Posterior vena cava (tissue), 2 donors: Measurements from ENCODE around the gene CYSRT1. TPM values are rescaled to one million over a fixed set of nuclear protein-coding genes. Genes with fewer than 3 reads are reported as not detected.

Experiments
- DNase-seq: peaks from one replicate; pipeline ENCODE4 v3.0.0-alpha.2; 2020; ENCODE audit warnings: low spot score
- intact Hi-C, 2 donors: fragments of 100-400 bp; cut with DNase I; formaldehyde crosslinking; loops; one replicate each; pipeline versions ENCODE4 v1.14.1 to v1.14.2; 2022 to 2023
- total RNA-seq, 2 donors: library from RNA; stranded (reverse); fragmentation: NEBNext Ultra II Directional; extraction: Animal tissue kit (Norgen Biotek cat#: 25700); gene quantifications; one replicate each; pipeline ENCODE4 v1.2.1, GENCODE V29; 2021
- donor health status: DM: yes; HTN: yes; CAD: no.
- donor health status: DM: yes; HTN: yes; CAD: no.

The CYSRT1 gene
- total RNA-seq, 2 donors from 2014 or later: 0.32 TPM; not detected in 1

DNA sequence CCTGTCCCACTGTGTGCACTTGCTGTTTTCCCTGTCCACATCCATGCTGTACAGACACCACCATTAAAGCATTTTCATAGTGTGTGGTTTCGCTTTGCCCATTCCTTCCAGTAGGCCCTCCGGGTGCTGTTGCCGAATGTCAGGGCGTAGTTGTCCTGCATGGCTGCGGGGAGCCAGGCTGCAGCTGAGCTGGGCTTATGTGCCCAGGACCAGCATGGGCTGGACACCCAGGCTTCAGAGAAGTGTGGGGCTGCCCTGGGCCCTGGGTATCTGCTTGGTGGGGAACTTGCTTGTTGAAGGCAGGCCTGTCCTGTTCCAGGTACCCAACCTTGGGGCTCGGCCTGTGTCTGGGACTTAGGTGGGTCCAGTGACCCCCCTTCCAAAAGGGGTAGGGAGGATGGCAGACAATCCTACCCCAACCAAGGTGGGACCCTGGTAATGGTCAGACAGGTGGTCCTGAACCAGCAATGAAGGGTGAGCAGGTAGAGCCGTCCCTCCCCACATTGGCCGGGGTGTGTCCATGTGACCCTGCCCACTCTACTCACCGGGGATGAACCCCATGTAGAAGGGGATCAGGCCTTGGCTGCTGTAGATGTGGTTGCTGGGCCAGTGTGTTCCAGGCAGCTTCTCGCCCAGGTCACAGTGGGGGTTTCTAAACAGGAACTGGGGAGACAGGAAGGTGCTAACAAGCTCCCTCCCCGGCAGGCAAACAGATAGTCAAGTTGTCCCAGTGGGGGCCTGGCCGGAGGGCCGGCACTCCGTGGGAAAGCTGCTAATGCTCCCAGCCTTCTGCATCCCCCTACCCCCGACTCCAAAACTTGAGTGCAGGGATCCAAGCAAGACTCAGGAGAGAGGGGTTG, 18.9 kb downstream of the CYSRT1 start:
- no peak for DNase-seq
- intact Hi-C loops: no loop called here

DNA sequence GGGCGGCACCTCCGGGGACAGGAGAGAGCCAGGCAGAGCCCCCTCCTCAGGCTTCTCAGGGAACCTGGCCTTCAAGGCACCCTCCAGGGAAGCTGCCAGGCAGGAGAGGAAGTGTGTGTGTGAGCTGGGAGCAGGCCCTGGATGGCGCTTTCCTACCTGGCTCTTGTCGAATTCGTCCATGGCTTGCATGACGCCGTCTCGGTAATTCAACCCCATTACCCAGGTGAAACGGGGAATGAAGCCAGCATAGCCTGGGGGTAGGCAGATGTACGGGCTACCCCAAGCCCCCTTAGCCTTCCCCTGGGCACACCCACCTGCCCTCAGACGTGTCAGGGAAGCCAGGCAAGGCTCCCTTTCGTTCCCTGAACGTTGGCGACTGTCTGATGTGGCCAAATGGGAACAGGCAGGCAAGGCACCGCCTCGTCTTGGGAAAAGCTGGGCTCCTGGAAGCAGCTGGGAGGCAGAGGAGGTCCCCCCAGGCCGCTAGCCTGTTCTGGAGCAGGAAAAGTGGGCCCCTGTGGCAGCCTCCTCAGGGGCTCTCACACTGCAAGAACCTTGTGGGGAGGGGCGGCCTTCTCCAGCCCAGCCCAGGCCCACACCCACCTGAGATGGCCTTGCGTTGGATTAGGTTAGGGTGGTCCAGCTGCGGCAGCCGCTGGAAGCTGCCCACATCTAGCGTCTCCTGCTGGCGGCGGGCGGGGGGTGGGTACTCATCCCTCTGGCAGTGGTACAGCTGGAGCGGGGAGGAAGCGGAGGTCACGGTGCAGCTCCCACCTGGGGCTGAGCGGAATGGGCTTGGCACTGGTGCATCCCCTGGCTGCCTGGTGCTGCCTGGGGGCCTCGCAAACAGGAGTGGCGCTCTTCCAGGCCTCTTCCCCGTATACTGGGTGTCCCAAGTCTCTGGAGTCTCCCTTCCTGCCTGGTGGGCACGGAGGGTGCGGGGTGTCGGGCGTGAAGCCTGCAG, 19.8 kb downstream of the CYSRT1 start:
- intact Hi-C loops: no loop called here
- DNase-seq: no peak

DNA sequence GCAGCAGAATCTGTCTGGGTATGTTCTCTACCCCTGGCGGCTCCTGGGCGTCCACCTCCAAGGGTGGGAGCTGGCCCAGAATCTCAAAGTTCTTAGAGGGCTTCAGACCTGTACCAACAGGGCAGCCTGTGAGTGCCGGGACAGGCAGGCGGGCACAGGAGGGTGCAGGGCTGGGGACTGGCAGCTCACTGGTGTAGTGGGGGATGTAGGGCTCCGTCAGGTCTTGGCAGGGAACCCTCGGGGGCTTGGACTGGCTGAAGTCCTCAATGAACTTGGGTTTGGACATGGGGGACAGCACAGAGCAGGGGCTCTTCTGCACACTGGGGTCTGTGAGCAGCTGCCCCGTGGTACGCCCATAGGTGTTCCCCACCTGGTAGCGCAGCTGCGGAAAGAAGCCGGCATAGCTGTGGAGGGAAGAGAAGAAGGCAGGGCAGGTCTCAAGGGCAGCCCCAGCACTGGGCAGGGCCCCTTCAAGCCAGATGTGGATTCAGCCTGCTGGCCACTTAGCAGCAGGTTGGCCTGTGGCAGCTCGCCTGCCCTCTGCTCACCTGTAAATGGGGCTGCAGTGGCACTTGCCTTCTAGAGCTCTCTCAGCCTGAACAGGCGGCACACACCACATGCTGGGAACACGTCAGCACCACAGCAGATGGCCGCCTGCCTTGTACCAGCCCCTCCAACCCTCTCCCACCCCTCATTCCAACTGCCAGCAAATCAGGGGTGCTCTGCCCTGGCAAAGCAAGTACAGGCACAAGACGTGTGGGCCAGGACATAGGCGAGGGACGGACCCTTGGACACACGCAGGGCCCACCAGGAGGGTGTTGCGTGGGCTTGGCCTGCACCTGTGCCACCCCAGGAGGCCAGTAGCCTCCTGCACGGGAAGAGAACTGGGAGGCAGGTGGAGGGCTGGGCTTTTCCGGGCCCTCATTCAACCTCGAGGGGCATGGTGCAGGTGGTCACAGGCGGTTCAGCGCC, 20.8 kb downstream of the CYSRT1 start:
- no peak for DNase-seq
- intact Hi-C loops: no loop called here

DNA sequence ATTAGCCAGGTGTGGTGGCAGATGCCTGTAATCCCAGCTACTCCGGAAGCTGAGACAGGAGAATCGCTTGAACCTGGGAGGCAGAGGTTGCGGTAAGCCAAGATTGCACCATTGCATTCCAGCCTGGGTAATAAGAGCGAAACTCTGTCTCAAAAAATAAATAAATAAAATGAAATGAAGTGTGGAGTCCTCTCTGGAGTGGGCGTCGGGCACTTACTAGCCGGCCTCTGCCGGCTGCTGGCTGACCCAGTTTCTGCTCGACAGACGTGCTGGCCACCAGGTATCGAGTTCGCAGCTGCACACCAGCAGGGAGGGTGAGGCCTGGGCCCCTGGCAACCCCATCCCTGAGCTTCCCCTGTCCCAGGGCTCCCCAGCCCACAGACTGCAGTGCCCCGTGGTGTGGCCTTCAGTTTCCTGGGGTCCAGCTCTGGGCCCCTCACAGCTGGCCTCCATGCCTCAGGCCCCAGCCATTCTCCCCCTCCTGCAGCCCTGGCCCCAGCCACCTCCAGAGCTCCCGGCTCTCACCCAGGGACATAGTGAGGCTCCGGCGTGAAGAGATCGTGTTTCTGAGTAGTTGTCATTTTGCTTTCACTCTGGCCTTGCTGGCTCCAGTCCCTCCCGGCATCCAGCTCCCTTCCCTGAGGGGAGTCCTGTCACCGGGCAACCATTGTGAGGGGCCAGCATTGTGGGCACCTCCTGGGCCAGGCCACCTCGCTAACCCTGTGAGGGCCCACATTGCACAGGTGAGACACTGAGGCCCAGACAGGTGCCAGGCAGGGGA, 22.4 kb downstream of the CYSRT1 start:
- intact Hi-C loops: no loop called here
- DNase-seq: no peak

DNA sequence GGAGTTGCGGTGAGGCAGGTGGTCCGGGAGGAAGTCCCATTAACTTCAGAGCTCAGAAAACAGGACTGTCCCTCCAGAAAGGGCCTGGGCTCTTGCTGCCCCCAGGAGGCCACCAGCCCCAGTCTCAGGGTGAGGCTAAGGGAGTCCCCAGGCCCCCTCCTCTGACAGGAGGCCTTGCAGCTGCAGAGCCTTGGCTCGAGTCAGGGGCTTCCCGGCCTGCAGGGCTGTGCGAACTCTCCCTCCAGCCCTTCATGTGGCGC, 22.9 kb downstream of the CYSRT1 start:
- intact Hi-C loops: no loop called here
- DNase-seq: no peak

DNA sequence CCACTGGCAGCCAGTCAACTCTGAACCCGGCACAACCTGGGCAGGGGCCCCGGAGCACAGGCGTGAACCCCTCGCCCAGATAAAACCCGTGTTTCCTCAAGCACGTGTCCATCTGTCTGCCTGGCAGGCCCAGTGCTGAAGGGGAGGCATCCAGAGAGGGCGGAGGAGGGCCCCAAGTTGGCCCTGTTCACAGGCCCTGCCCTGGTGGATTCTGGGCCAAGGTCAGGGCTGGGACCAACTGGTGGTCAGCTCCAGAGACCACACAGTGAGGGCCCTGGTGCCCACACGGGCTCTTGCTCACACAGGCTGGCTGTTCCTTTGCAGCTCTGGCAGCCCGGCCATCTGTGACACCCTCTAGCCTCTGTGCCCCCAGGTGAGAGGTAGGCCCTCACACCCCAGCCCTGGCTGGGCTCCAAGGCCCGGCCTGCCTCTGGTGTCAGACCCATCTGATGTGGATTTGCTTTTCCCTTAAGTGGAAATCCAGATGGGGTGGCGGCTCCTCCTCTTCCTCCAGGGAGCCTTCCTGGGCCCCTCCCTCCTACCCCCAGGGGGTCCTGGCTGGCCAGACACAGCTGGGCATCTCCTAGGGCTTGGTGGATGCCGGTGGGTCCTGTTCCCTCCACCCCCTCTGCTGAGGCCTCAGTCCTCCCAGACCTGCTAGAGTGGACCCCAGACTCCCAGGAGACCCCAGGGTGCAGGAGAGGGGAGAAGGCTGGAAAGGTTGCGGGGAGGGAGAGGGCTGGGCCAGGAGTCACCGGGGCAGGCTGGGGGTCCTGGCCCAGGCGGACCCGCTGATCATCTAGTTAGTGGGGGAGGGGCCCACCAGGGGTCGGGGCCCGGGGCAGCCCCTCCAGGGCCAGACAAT, 25.6 kb downstream of the CYSRT1 start:
- DNase-seq: no peak
- intact Hi-C loops: no loop called here

DNA sequence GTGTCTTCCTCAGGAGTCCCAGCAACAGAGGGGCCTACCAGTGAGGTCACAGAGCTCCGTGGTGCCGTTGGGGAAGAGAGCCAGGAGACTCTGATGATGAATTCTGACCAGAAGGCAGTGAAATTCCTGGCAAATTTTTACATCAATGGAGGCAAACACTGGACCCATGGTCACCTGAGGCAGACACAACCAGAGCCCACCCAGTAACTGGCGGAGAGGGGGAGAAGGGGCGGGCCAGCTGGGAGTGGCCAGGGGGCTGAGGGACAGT, 26.2 kb downstream of the CYSRT1 start, which contains the start of gene STPG3:
TSS of gene STPG3 (plus strand) at position 93 of the 268 bp plus-strand sequence. CDS start at position 94, 1 bp downstream.
- no peak for DNase-seq
- intact Hi-C loops: no loop called here

DNA sequence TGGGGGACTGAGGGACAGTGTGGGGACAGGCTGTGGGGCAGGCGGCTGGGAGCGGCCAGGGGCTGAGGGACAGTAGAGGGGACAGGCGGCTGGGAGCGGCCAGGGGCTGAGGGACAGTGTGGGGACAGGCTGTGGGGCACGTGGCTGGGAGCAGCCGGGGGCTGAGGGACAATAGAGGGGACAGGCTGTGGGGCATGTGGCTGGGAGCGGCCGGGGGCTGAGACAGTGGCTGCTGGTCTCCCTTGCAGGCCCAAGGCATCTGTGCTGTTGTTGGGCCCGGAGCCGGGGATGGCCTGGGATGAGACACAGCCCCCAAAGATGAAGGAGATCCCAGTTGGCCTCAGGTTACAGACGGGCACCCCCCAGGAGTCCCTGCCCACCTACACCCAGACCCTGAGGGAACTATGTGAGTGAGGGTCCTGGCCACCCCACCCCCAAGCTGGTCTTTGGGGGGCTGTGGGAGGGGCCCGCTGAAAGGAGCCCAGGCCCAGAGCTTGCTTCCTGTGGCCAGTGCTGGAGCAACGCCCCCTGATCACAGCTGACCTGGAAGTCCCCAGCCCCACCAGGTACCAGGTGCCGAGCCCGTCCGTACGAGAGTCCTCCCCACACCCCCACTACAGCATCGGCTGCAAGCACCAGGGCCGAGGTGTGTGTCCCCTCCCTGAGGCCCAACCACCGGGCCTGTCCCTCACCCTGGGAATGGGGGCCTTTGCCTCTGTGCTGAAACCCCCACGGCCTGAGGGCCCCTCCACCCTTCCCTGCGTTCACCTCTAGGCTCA, 26.7 kb downstream of the CYSRT1 start:
- no peak for DNase-seq
- intact Hi-C loops: no loop called here

DNA sequence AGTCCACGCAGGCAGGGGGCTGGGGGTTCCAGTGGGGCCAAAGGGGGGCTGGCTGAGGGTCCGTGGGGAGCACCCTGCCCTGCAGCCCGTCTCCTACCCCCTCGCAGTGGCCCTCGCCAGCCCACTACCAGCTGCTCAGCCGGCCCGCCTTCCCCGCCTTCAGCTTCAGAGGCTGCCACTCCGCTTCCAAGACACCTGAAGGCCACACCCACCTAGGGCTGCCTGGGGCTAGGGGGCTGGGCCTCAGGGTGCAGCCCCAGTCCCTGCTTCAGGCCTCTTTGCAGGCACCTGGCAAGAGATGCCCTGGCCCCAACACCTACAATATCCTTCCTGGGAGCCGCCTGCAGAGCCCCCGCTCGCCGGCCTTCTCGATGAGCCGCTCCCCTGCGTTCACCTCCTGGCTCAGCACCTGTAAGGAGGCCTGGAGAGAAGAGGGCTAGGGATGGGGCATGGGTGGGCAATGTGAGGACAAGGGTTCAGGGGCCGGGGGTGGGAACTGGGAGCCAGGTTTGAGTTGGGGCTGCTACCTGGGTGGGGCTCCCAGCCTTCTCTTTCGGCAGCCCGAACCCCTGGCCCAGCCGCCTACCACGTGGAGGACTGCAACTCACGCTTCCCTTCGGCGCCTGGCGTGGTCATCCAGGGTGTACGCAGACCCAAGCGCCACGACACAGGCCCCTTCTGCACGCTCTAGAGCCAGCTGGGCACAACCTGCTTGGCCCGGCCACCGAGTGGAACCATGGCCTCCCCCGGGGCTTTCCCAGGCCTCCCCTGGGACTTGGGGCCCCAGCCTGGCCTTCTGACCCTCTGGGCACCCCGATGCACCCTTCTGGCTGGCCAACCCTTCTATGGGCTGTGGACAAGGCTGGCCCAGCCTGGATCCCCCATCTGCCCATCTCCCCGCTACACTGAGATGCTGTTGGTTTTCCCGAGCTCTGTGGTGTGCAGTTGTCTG, 27.9 kb downstream of the CYSRT1 start:
- intact Hi-C loops: no loop called here
- DNase-seq: no peak

DNA sequence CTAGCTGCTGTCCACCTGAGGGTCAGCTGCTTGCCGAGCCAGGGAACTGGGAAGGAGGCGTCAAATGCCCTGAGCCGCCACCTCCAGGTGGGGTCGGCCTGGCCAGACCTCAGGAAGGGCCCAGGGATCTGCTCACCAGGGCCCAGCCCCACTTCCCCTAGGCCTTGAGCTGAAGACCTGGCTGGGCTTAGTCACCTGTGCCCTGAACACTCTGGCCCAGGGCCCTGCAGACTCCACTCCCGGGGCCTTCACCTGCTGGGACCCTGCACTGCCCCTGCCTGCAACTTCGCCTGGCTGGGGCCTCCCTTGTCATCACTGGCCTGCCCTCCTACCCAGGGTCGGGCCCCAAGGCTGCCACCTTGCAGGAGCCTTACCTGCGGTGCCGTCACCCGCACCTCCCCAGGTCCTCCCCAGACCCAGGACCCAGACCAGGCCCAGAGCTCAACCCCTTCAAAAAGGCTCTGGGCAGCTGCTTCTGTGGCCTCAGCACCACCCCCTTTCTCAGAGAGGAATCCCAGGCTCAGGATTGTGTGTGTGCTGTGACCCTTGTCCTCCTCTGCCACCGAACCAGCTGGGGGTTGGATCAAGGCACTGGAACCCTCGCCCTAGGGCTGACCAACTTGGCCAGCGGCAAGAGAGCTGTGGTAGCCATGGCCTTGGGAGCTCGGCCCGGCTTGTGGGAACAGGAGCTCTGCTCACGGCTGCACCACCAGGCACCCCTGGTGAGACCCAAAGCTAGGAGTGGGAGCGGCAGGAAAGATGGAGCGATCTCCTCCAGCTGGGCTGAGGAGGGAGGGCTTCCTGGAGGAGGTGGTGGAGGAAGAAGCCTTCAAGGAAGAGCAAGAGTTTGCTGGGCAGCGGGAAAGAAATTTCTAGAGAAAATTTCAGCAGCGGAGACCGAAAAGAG, 29.0 kb downstream of the CYSRT1 start:
- intact Hi-C loops: no loop called here

DNA sequence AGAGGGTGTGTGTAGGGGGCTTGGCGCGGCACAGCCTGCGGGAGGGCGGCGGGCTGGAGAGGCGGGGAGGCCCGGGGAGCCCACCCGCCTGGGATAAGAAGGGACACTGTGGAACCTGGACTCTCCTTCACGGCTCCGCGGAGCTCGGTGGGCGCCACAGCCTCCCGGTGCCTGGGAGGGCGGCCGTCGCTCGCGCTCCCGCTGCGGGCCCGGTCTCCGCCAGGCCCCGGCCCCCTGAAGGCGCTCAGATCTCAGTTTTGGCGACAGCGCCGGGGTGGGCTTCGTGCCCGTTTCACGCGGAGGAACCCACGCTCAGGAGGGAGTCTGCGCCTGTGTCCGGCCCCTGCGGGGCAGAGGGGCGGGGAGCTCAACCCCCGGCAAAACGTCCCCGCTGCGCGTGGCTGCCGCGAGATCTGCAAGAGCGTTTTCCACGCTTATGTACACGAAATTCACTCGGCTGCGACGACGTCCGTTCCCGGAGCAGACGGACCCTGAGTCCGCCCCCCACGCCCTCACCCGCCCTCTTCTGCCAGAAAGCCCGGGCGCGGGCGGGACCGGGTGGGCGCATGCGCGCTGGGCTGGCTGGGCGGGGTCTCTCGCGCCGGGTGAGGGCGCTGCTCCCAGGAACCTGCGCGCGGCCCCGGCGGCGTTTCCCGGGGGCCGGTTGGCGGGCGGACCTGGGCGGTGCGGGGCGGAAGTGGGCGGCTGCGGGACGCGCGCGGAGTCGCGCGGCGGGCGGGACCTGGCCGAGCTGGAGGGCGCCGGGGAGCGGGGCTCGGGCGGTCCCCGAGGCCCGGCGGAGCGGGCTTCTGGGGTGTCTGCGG, 29.9 kb downstream of the CYSRT1 start, which contains the start of gene NELFB:
TSS of gene NELFB (plus strand) at position 704 of the 824 bp plus-strand sequence.
- peak; percentile 98 for DNase-seq
- intact Hi-C loops: no loop called here

More for the DNA sequence above, 29.0 kb downstream of the CYSRT1 start:
- no peak for DNase-seq

DNA sequence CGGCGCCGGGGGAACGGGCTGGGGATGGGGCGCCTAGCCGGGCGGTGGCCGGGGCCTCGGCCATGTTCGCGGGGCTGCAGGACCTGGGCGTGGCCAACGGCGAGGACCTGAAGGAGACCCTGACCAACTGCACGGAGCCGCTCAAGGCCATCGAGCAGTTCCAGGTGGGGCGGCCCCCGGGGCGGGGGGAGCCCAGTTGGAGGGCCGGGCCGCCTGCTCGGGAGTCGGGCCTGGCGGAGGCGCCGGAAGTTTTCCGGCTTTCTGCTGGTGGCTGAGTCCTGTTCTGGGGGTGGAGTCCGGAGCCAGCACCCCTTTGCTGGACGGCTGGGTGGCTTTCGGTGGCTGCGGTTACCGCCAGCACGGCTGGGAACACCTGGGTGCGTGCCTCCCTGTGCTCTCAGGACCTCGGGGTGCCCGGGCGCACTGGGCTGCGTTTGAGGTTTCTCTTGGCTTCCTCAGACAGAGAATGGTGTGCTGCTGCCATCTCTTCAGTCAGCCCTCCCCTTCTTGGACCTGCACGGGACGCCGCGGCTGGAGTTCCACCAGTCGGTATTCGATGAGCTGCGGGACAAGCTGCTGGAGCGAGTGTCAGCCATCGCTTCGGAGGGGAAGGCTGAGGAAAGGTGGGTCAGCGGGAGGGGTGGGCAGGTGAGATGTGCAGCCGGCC, 30.6 kb downstream of the CYSRT1 start:
- DNase-seq: no peak
- intact Hi-C loops: no loop called here

DNA sequence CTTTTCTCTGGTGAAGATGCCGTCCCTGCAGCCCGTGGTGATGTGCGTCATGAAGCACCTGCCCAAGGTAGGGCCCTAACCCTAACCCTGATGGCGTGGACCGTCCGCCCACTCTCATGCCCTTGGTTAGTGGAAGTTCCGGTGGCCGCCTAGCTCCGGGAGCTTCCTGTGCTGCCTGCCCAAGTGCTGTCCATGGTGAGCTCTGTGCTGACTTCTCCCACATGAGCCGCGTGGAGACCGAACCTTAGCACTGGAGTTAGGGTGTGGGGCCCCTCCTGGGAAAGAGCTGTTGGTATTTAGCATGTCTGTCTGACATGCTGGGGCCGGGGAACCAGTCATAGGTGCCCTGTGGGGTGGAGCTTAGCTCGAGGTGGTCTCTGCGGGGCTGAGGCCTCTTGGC, 31.4 kb downstream of the CYSRT1 start:
- no peak for DNase-seq
- intact Hi-C loops: no loop called here
